Measurements from ENCODE around the gene CRY1.
A peak's percentile ranks its signal among the peaks of the same experiment; 100 is the strongest.
"Not testable (repeated sequence)": the region's sequence is repeated elsewhere in the genome, so short reads cannot be mapped to it uniquely, and the experiment has no call there.

The CRY1 gene

DNA sequence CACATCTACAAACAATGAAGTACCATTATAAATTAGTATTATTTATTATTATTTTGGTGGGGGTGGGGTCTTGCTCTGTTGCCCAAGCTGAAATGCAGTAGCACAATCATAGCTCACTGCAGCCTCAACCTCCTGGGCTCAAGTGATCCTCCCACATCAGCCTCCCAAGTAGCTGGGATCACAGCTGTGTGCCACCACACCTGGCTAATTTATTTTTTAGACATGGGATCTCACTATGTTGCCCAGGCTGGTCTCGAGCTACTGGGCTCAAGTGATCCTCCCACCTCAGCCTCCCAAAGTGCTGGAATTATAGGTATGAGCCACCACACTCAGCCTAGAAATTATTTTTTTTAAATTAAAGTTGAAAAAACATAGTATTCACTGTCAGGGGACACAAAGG, 15.0 kb upstream of the CRY1 start:
- not testable (repeated sequence) for DNase-seq

DNA sequence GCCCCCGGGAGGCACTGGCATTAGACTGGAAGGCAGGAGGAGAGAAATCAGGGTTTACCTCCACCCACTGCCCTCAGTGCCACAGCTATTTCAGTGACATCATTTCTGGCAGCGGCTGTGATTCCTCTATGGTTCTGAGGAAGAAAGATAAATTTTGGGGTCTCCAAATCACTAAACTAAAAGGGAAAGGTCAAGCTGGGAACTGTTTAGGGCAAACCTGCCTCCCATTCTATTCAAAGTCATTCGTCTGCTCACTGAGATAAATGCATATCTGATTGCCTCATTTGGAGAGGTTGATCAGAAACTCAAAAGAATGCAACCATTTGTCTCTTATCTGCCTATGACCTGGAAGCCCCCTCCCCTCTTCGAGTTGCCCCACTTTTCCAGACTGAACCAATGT, 14.0 kb upstream of the CRY1 start:
- DNase-seq, result no peak

DNA sequence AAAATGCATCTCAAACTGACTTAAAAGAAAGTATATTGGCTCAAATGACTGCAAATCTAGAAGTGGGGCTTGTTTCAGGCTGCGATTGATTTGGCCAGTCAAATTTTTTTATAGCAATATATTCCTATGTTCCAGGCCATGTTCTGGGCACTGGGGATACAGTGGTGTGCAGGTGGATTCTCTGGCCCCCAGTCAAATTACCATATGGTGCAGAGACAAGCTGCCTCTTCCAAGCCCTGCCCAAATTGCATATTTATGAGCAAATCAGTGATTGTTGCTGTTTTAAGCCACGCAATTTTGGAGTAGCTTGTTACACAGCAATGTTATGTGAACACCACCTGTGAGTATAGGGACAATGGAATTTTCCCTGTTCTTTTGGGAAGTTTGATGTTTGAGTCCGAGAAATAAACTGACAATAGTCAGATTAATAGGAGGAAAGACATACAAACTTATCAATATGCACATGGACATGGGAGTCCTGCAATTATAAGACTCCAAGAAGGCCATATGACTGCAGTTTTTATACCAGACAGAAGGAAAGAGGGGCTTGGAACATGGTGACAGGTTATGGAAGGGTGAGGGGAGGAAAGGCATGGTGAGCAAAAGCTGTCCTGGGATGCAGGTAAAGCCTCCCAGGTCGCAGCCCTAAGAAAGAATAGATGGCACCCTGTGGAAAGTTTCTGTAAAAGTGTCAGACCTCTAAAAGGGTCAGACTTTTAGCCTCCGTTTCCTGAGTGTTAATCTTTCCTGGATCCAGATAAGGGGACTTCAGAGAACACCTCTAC, 13.1 kb upstream of the CRY1 start:
- no peak for DNase-seq

DNA sequence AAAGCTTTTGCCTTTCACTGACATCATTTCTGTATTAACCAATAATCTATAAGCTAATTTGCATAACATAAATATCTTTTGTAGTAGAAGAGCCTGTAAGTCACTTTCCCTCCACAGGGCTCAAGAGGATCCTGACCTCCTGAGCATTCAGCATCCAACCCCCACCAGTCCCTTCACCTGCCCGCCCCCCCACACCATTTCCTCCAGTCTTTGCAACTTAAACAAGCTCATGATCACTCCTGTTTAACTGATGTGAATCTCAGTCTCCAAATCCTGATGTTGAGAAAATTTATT, 12.0 kb upstream of the CRY1 start:
- DNase-seq, result no peak

DNA sequence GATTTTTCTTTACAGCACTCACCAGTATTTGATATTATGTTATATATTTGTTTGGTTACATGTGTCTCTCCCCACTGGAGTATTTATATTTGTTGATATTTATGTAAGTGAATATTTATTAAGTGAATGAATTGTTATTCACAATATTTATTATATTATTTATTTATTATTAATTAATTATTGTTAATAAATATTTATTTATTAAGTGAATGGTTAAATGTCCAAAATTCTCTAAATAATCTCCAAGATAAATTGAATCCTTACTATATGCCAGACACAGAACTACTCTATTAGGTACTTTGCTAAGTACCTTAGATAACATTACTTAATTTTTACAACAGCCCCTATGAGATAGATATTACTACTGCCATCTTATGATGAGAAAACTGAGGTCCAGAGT, 10.2 kb upstream of the CRY1 start:
- no peak for DNase-seq

DNA sequence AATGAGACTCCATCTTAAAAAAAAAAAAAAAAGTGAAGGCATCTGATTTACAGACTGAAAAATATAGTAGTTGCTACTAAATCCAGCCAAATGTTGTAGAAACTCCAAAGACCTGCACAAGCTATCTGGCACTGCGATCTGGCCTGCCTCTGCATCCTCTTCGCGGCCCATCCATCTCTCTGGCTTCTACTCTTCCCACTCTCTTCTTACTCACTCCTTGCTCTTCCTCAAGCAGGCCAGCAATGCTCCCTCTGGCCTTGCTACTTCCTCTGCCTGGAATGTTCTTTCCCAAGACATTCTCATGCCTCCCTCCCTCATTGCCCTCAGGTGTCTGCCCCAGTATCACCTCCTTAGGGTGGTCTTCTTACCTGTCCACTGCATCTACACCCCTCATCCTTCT, 9.7 kb upstream of the CRY1 start:
- no peak for DNase-seq

DNA sequence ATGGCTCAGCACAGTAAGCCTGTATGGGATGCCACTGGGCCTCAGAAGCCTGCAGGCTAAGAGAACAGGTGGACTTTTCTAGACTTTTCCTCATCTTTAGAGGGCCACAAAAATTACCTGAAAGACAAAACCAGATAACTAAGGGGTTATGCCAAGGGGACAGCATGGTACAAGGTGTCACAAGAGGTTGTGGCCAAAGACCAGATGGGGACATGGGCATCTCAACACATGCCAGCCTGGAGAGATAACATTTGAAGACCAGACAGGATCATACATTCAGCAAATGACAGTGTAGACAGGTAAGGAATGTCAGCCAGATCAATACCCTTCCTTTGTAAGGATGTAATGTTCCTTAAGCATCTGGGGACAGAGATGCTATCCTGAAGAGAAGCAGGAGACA, 8.9 kb upstream of the CRY1 start:
- DNase-seq, result no peak

DNA sequence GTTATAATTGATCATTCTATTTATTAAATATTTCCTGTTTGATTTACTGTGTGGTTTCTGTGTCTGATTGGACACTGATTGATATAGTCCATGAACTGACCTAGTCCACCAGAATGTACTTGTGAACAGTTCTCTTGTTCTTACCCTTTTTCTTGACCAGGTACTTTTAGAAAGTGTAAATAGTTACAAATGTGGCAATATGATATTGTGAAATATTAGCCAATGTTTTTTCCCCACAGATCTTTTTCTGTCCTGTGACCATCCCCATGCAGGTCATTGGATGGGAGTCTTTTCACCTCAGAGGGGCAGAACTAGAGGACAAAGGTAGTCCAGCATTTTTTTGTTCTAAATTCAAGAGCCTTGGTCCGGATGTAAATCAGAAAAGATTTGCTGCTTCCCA, 8.3 kb upstream of the CRY1 start:
- DNase-seq, result no peak

DNA sequence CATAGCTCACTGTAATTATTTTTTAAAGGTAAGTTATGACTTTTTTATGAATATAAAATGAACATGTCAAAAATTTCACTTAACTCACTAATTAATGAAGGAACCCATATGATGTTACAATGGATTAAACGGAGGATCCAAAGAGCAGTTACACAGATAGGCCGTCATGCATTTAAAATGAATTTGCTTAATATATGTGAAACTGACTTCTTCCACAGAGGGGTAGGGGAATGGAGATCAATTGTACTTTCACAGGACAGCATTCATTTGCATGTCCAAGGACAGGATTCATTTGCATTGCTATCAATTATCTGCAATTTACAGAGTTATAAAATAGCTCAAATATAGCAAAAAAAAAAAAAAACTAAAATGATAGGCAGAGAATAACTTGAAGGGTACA, 6.6 kb upstream of the CRY1 start:
- no peak for DNase-seq

DNA sequence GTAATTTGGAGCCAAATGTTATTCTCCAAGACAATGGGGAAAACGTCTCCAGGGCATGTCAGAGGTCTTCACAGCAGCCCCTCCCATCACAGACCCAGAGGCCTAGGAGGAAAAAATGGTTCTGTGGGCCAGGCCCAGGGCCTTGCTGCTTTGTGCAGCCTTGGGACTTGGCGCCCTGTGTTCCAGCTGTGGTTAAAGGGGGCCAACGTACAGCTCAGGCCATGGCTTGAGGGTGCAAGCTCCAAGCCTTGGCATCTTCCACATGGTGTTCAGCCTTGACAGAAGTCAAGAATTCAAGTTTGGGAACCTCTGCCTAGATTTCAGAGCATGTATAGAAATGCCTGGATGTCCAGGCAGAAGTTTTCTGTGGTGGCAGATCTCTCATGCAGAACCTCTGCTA, 3.2 kb upstream of the CRY1 start:
- no peak for DNase-seq

DNA sequence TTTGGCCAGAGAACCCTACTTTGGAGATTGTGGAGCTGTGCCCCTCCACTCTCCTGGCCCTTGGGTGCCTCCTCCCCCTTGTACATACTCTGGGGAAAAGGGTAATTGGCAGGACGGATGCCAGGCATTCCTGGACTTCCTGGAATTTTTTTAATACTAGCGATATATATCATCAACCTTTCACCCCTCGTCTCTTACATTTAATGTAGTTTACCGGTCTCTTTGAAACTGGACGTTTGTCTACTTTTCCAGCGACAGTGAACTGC, 767 bp upstream of the CRY1 start:
- DNase-seq, result no peak

DNA sequence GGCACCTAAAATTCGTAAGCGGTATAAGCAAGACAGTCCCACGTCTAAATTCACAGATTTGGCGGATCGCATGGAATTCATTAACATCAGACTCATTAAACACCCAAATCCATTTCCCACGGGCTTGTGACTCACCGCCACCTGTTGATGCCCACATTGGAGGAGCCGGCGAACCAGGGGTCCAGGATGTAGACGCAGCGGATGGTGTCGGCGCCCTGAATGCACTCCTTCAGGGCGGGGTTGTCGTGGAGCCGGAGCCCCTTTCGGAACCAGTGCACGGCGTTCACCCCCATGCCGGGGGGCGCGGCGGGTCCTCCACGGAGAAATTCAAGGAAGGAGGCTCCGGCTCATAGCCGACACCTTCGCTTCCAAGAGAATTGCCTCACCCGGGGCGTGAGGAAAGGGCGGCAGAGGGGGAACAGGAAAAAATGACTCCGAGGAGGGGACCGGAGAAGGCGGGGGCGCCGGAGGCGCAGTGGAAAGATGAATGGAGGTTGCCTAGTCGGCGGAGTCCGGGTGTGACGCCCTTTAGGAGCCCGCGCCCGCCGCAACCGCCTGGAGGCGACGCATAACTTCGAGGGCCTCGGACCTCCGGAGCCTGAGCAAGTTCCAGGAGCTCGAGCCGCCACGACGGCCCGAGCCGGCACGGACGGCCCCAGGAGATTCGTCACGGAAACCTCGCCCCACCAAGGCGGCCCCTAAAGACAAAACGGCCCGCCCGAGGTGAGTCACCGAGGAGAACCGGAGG, 506 bp downstream of the CRY1 start:
- no peak for DNase-seq

DNA sequence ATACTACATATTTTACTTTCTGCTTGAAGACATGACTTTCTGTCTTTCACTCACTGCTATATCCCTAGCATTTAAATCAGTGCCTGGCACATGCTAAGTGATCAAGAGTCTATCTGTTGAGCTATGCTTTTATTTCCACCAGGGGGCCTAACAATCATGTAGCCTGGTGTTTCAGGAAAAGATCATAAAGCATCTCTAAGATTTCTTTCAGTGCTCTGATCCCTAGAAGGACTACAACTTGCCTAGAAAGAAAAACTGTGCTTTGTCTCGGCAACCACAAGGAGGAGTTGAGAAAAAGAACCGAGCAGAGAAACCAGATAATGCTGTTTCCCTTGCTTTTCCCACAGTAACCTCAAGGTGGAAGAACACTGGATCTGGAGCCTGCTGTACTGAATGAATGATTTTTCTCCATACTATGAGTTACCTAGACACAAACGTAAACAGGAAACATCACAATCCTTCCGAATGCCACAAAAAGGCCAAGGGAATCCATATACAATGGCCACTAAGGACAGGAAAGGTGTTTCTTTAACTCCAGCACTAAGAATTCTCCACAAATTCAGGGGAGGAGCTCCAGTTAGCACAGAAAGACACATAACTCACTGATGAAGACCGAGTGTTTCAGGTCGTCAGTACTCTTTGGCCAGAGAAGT, 1.2 kb downstream of the CRY1 start:
- DNase-seq, result peak; percentile 84

DNA sequence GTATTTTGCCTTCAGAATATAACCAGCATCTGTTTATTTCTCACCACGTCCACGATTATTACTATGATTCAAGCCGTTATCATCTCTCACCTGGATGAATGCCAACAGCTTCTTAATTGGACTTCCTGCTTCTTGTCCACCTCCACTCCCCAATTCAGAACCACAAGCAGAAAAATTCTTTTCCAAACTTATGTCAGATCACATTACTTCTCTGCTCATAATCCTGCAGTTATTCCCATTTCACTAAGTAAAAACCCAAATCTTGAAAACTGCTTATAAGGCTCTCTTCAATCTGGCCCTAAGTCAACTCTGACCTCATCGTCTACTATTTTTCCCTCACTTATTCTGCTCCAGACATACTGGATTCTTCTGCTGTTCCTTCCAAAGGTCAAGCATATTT, 2.0 kb downstream of the CRY1 start:
- DNase-seq, result peak; percentile 10

DNA sequence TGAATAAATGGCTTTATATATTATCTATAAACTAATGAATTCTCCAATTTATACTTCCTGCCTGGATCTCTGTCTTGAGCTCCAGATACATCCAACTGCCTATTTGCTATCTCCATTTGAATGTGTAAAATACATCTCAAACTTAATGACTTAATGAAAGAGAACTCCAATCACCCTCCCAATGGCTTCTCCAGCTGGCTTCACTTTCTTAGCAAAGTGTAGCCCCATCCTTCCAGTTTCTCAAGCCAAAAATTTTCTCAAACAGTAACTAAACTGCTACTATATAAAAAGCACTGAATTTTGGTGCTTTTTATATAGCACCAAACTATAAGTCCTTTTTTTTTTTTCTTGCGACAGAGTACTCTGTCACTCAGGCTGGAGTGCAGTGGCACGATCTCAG, 2.6 kb downstream of the CRY1 start:
- no peak for DNase-seq

DNA sequence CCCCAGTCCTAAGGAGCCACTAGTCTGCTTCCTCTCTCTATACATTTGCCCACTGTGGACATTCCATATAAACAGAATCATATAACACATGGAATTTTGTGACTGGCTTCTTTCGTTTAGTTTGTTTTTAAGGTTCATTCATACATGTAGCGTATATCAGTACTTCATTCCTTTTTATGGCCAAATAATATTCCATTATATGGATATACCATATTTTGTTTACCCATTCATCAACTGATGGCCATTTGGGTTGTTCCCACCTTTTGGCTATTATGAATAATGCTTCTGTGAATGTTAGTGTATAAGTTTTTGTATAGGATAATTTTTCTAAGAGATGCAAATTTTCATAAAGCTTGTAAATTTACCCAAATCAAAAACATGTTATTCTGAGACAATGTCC, 4.4 kb downstream of the CRY1 start:
- no peak for DNase-seq

DNA sequence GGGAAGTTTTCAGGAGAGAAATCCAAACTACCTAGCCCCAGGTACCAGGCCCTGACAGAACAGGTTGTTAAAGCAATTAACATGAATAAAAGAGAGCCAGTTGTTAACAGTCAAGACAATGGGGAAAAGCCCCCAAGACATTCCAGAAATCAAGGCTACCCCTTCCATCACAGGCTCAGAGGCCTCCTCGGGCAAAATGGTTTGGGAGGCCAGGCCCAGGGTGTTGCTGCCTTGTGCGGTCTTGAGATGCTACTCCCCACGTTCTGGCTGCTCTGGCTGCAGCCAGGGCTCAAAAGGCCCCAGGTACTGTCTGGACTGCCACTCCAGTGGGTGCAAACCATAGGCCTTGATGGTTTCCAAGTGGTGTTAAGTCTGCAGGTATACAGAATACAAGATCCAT, 7.0 kb downstream of the CRY1 start:
- no peak for DNase-seq

DNA sequence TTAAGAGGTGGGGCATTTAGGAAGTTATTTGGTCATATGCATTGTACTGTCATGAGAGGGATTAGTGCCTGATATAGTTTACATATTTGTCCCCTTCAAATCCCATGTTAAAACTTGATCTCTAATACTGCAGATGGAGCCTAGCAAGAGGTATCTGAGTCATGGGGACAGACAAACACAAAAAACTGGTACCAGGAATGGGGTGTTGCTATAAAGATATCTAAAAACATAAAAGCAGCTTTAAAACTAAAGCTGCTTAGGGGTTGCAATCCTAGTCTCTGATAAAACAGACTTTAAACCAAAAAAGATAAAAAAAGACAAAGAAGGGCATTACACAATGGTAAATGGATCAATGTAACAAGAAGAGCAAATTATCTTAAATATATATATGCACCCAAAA, 11.6 kb downstream of the CRY1 start:
- DNase-seq, result no peak

DNA sequence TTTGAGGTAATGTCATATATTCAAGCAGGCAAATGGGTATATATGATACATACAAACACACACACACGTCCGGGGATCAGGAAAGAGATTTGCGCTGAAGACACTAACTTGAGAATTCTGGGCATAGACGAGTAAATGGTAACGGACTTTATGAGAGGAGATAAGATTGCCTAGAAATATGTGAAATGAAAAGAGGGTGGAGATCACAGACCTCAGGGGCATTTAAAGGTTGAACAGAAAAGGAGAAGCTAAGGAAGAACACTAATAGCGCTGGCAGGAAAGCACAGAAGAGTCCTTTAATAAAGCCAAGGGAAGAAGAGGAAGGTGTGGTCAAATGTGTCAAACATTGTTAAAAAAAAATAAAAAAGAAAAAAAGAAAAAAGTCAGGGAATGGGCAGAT, 13.1 kb downstream of the CRY1 start:
- DNase-seq, result no peak

DNA sequence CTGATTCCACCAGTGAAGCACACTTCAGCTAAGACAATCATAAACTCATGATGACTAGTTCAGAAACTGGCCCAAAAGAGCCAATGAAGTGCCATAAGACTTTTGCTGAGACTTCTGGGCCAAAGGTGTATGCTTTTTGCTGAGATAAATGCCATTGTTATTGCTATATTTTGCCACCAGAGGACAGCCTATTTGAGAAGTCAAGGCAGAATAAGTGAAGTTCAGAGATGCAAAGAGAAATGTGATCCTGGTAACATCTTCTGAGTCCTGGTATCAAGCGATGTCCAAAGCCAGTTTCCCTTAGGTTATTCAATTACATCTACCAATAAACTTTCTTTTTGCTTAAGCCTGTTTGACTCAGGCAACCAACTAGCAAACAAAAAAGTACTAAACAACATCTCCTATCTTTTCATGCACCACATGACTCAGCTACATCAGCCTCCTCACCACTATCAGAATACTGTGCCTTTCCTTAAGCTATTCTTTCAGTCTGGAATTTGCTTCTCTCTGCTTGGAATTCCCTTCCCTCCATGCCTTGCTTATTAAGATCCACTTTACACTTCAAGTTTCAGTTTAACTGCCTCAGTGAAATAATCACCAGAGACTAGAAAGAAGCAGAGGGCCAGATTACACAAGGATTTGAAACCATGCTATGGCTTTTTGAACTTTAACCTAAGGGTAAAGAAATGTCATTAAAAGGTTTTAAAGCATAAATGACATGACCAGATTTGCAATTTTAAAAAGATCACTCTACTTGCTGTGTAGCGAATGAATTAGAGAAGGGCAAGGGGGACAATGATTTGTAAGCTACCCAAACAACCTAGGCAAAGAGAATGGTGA, 14.0 kb downstream of the CRY1 start:
- no peak for DNase-seq

DNA sequence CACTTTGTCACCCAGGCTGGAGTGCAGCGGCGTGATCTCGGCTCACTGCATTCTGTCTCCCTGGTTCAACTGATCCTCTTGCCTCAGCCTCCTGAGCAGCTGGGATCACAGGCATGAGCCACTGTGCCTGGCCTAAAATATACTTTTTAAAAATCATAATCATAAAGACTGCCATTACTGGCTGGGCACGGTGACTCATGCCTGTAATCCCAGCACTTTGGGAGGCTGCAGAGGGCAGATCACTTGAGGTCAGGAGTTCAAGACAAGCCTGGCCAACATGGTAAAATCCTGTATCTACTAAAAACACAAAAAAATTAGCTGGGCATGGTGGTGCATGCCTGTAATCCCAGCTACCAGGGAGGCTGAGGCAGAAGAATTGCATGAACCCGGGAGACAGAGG, 20.1 kb downstream of the CRY1 start:
- DNase-seq, result not testable (repeated sequence)

DNA sequence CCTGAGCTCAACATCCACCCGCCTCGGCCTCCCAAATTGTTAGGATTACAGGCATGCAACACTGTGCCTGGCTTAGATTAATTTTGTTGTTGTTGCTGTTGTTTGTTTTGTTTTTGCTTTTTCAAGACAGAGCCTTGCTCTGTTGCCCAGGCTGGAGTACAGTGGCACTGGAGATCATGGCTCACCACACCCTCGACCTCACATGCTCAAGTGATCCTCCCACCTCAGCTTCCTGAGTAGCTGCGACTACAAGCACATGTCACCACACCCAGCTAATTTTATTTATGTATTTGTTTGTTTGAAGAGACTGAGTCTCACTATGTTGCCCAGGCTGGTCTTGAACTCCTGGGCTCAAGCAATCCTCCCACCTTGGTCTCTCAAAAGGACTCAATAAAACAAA, 26.7 kb downstream of the CRY1 start:
- DNase-seq, result no peak

DNA sequence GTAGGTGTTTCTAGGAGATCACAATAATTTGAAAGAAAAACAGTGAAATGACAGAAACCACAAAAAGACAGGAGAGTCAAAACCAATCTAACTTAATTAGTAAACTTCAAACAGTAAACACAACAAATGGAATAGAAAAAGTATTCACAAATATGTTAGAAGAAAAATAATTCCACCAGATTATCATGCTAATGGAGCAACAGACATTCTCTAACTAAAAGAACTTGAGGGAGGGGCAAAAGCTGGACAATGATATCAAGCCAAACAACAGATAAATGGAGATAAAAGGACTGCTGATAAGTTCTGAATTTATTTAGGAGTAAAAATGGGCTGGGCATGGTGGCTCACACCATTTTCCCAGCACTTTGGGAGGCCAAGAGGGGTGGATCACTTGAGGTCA, 28.7 kb downstream of the CRY1 start:
- DNase-seq, result no peak

DNA sequence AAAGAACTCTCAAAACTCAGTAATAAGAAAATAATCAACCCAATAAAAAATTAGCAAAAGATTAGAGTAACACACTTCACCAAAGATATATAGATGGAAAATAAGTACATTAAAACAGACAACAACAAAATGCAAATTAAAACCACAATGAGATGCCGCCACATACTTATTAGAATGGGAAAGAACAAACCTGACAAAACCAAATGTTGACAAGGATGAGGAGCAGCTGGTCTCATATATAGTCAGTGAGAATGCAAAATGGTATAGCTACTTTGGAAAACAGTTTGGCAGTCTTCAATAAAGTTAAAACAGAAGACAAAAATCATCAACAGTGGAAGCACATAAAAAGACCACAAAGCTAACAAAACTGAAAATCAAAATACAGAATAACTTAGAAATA, 29.1 kb downstream of the CRY1 start:
- no peak for DNase-seq
